ENCODE data around the gene JARID2. TPM values are rescaled to one million over a fixed set of nuclear protein-coding genes. Genes with fewer than 3 reads are reported as not detected.

The JARID2 gene
- total and polyA plus RNA-seq, 2 of the 8 experiments (the other 6 are each of a cell fraction or from before 2014, with no cell fraction given), result 60.1 to 239 TPM

- TF ChIP-seq RAD21 (IDR thresholded peaks at IDR 0.05 in 1 of 2, conservative IDR thresholded peaks at IDR 0.05 in 1 of 2; ENCODE audit: low read depth in 2 of 2, low read length in 2 of 2) (no peak), CHD7 (IDR thresholded peaks at IDR 0.05; ENCODE audit: insufficient replicate concordance, low read length) (no peak), CBX8 (IDR thresholded peaks at IDR 0.05; ENCODE audit: borderline replicate concordance, low read depth, low read length) (no peak), SP2 (IDR thresholded peaks at IDR 0.05; ENCODE audit: low read length) (no peak), GTF2F1 (IDR thresholded peaks at IDR 0.05; ENCODE audit: borderline replicate concordance, low read depth, low read length) (no peak), TAF7 (optimal IDR thresholded peaks at IDR 0.05; ENCODE audit: borderline replicate concordance, low read depth, low read length) (no peak), RNF2 (IDR thresholded peaks at IDR 0.05; ENCODE audit: borderline replicate concordance, low read depth, low read length, missing control alignments, poor library complexity, severe bottlenecking) (no peak), TEAD4 (IDR thresholded peaks at IDR 0.05; ENCODE audit: low read depth, low read length) (no peak), BRCA1 (IDR thresholded peaks at IDR 0.05; ENCODE audit: low read depth, low read length) (no peak), CEBPB (IDR thresholded peaks at IDR 0.05; ENCODE audit: low read depth, low read length) (no peak)
Observed at GRCh38 chr6:15452182-15452941, 206.5 kb downstream of the JARID2 start (continued).
